Activated B cell treated with CpG ODN at 0.5 μM for 24 hours (primary cell): ENCODE data around the gene OPA1. TPM values are rescaled to one million over a fixed set of nuclear protein-coding genes. Genes with fewer than 3 reads are reported as not detected.

ENCODE experiments used
- ATAC-seq: fragments of 200-7000 bp; cut with Tn5 transposase; one replicate; pipeline ENCODE4 v1.10.0; 2021; ENCODE audit warnings: low read depth, mild to moderate bottlenecking, moderate library complexity
- CTCF ChIA-PET: fragments of 350-600 bp; sonication (Branson Sonifier 250); formaldehyde crosslinking; loops from one replicate; lab custom pipeline; 2021; ENCODE audit warnings: antibody characterized with exemption; lab: Charles Lee
- POLR2A ChIA-PET: fragments of 350-600 bp; sonication (Branson Sonifier 250); formaldehyde crosslinking; loops from one replicate; lab custom pipeline; 2021; ENCODE audit warnings: antibody characterized with exemption; lab: Charles Lee
- DNase-seq: peaks from one replicate; pipeline ENCODE4 v3.0.0; 2022
- H3K27ac Mint-ChIP-seq: one replicate; pipeline ENCODE4 v1.8.0; 2020; ENCODE audit warnings: mixed read lengths
- H3K27me3 Mint-ChIP-seq: one replicate; pipeline ENCODE4 v1.8.0; 2021; ENCODE audit warnings: mixed read lengths
- H3K36me3 Mint-ChIP-seq: one replicate; pipeline ENCODE4 v1.8.0; 2021; ENCODE audit warnings: low read depth, mixed read lengths
- H3K4me1 Mint-ChIP-seq: one replicate; pipeline ENCODE4 v1.8.0; 2021; ENCODE audit warnings: mixed read lengths
- H3K4me3 Mint-ChIP-seq: one replicate; pipeline ENCODE4 v1.8.0; 2020; ENCODE audit warnings: mild to moderate bottlenecking, mixed read lengths
- H3K9me3 Mint-ChIP-seq: one replicate; pipeline ENCODE4 v1.8.0; 2020; ENCODE audit warnings: mixed read lengths
- intact Hi-C: fragments of 100-400 bp; cut with micrococcal nuclease; formaldehyde crosslinking; loops from one replicate; pipeline ENCODE4 v1.15.1; 2024
- total RNA-seq: library from RNA; stranded (reverse); gene quantifications from 2 replicates; pipeline ENCODE4 v1.2.3, GENCODE V29; 2022
- TF ChIP-seq, protein P1 (sequence below): fragments of 200-600 bp; IDR thresholded peaks from one replicate; pipeline ENCODE4 v1.8.0; 2022; ENCODE audit warnings: antibody characterized with exemption, mild to moderate bottlenecking

The OPA1 gene
- total RNA-seq, 1 donor from 2014 or later: 80.6 TPM

DNA sequence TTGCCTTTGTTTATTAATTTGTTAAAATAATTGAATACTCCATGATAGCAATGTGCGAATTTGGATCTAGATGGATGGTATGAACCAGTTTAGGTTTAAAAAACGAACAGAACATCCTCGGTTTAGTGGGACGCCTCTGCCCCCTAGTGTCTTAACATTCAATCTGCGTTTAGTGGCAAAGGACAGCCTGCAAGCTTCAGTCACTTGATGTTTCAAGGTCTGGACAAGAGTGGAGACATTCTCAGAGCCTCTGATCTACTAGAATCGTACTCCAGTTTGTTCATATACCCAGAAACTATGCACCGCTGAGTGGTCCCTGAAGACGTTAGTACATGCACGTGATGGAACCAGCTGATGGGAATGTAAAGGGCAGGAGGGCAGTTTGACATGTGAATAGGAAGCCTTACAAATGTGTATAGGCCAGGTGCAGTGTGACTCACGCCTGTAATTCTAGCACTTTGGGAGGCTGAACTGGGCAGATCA, 20.5 kb upstream of the OPA1 start:
- DNase-seq (no peak), ATAC-seq (peak; percentile 52)

DNA sequence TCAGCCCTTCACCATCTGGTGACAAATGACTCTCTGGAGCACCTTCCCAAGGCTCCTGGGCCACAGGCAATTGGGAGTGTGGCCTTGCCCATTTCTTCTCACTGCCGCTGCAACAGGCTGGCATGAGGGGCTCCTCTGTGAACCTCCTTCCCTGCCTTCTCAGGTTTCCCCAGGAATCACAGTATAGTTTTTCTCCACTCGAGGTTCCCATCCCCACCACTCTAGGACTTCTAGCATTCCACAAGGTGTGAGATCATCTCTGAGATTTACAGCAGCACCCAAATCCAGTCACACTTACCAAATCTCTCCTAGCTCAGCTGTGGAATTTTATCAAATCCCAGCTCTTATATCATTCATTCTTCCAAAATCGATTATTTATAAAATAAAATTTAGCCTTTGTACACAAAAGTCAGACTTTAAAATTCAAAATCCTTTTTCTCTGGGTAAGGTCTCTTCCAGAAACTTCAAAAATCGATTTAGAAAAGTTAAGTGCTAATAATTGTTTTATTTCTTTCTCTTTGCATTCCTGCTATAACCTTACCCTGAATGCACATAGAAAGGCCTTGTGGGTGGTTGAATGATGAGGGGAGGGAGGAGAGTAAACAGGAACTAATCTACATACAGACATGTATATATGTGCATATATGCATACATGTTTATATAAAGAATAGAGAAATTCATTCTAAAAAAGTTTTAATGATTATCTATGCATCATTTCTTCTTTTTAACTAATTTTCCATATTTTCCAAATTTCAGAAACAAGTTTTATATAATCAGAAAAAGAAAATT, 19.4 kb upstream of the OPA1 start:
- H3K4me1 Mint-ChIP-seq: no peaks in the 10 kb centered on the region
- DNase-seq: no peak
- no peaks in the 10 kb centered on the region for H3K9me3 Mint-ChIP-seq
- ChIA-PET POLR2A (interaction anchor here (0.5 kb wide), 1 partner anchor 113 kb away, joined by 3 read pairs; no protein-coding TSS in a partner anchor), CTCF (interaction anchor here (1.1 to 1.8 kb wide), 4 partner anchors 757 to 1106 kb away, joined by 3 to 9 read pairs (median 8); no protein-coding TSS in a partner anchor)
- H3K36me3 Mint-ChIP-seq: no peaks in the 10 kb centered on the region
- H3K4me3 Mint-ChIP-seq: no peak overlapping the region
- intact Hi-C loops: no loop called here
- no peaks in the 10 kb centered on the region for H3K27me3 Mint-ChIP-seq
- TF ChIP-seq, protein P1, sequence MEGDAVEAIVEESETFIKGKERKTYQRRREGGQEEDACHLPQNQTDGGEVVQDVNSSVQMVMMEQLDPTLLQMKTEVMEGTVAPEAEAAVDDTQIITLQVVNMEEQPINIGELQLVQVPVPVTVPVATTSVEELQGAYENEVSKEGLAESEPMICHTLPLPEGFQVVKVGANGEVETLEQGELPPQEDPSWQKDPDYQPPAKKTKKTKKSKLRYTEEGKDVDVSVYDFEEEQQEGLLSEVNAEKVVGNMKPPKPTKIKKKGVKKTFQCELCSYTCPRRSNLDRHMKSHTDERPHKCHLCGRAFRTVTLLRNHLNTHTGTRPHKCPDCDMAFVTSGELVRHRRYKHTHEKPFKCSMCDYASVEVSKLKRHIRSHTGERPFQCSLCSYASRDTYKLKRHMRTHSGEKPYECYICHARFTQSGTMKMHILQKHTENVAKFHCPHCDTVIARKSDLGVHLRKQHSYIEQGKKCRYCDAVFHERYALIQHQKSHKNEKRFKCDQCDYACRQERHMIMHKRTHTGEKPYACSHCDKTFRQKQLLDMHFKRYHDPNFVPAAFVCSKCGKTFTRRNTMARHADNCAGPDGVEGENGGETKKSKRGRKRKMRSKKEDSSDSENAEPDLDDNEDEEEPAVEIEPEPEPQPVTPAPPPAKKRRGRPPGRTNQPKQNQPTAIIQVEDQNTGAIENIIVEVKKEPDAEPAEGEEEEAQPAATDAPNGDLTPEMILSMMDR: no peak
- H3K27ac Mint-ChIP-seq: no peak overlapping the region
- ATAC-seq: no peak

More for the DNA sequence above, 20.5 kb upstream of the OPA1 start:
- intact Hi-C loops: loop anchor here (1.0 kb wide), 5 partner anchors 111 to 1105 kb away; no protein-coding TSS in a partner anchor
- ChIA-PET POLR2A (no interaction called here), CTCF (interaction anchor here (0.7 to 3.0 kb wide), 9 partner anchors 11 to 1104 kb away, joined by 3 to 11 read pairs (median 3); no protein-coding TSS in a partner anchor)
- Mint-ChIP-seq H3K9me3 (no peaks in the 10 kb centered on the region), H3K27ac (no peak overlapping the region), H3K27me3 (no peaks in the 10 kb centered on the region), H3K36me3 (no peaks in the 10 kb centered on the region), H3K4me3 (no peak overlapping the region), H3K4me1 (no peaks in the 10 kb centered on the region)
- TF ChIP-seq, protein P1: peak; percentile 54

DNA sequence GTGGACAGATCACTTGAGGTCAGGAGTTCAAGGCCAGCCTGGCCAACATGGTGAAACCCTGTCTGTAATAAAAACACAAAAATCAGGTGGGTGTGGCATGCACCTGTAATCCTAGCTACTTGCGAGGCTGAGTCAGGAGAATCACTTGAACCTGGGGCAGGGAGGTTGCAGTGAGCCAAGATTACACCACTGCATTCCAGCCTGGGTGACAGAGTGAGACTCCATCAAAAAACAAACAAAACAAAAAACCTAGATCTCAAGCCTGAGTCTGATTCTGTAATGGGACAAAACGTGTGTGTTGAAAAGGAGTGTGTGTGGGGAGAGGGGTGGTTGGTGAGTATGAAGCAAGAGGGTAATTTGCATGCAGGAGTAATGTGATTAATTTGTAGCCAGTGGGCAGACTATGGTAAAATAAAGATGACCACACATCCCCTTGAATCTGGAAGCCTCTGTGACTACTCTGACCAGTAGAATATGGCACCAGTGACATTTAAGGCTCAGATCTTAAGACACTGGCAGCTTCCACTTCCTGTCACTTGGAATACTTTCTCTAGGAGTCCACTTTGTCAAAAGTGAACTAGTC, 18.4 kb upstream of the OPA1 start:
- POLR2A ChIA-PET: no interaction called here
- Mint-ChIP-seq H3K36me3 (no peaks in the 10 kb centered on the region), H3K27me3 (no peaks in the 10 kb centered on the region), H3K4me1 (no peaks in the 10 kb centered on the region), H3K9me3 (no peaks in the 10 kb centered on the region), H3K4me3 (no peak overlapping the region), H3K27ac (no peak overlapping the region)
- DNase-seq (no peak), ATAC-seq (no peak)
- intact Hi-C loops: no loop called here
- CTCF ChIA-PET: interaction anchor here (1.1 kb wide), 1 partner anchor 1010 kb away, joined by 3 read pairs; no protein-coding TSS in a partner anchor
- TF ChIP-seq, protein P1: no peak

DNA sequence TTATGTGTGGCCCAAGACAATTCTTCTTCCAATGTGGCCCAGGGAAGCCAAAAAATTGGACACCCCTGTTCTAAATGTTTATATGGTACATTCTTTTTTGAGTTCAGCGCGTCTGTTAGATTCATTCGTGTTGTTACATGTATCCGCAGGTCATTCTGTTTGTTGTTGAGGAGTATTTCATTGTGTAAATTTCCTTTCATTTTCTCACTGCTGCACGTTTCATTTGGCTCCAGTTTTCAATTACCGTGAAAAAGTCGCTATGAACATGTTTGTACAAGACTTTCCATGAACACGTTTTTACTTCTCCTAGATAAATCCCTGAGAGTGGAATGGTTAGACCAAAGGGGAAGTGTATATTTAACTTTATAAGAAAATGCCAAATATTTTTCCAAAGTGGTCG, 7.5 kb upstream of the OPA1 start:
- H3K27ac Mint-ChIP-seq: no peak overlapping the region
- H3K27me3 Mint-ChIP-seq: no peaks in the 10 kb centered on the region
- no peaks in the 10 kb centered on the region for H3K4me1 Mint-ChIP-seq
- no peaks in the 10 kb centered on the region for H3K36me3 Mint-ChIP-seq
- TF ChIP-seq, protein P1: no peak
- intact Hi-C loops: no loop called here
- POLR2A ChIA-PET: no interaction called here
- no peaks in the 10 kb centered on the region for H3K9me3 Mint-ChIP-seq
- no peak for DNase-seq
- H3K4me3 Mint-ChIP-seq: no peak overlapping the region
- CTCF ChIA-PET: no interaction called here
- ATAC-seq: no peak

DNA sequence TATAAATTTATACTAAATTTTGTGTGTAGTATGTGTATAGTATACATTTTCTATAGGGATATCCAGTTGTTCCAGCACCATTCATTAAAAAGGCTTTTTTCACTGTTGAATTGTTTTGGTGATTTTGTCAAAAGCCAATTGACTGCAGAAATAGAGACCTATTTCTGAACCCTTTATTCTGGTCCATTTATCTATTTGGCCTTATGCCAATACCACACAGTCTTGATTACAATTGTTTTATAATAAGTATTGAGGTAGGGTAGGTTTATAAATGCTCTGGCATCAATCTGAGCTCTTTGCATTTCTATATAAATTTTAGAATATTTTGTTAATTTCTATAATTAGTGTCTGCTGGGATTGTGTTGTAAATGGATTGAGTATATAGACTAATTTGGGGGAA, 6.5 kb upstream of the OPA1 start:
- Mint-ChIP-seq H3K4me1 (peaks cover 2% of the 10 kb centered on the region), H3K9me3 (no peaks in the 10 kb centered on the region), H3K27me3 (no peaks in the 10 kb centered on the region), H3K27ac (no peak overlapping the region), H3K4me3 (no peak overlapping the region), H3K36me3 (no peaks in the 10 kb centered on the region)
- intact Hi-C loops: no loop called here
- DNase-seq: no peak
- TF ChIP-seq, protein P1: no peak
- POLR2A ChIA-PET: no interaction called here
- ATAC-seq: no peak
- CTCF ChIA-PET: no interaction called here
